Glutamatergic neuron (in vitro differentiated cells): Measurements from ENCODE around the gene AGPAT2. TPM values are rescaled to one million over a fixed set of nuclear protein-coding genes. Genes with fewer than 3 reads are reported as not detected.
"Not testable (repeated sequence)": the region's sequence is repeated elsewhere in the genome, so short reads cannot be mapped to it uniquely, and the experiment has no call there.

Source experiments
- DNase-seq: peaks from one replicate; pipeline ENCODE4 v3.0.0; 2022
- H3K27ac Mint-ChIP-seq: one replicate; pipeline ENCODE4 v1.8.0; 2020; ENCODE audit warnings: mild to moderate bottlenecking, mixed read lengths, inconsistent platforms; ENCODE audit not compliant: unreplicated experiment
- H3K27me3 Mint-ChIP-seq: one replicate; pipeline ENCODE4 v1.8.0; 2020; ENCODE audit warnings: mild to moderate bottlenecking, moderate library complexity, mixed read lengths, inconsistent platforms; ENCODE audit not compliant: unreplicated experiment
- H3K36me3 Mint-ChIP-seq: one replicate; pipeline ENCODE4 v1.8.0; 2020; ENCODE audit warnings: mild to moderate bottlenecking, mixed read lengths, inconsistent platforms; ENCODE audit not compliant: unreplicated experiment
- H3K4me1 Mint-ChIP-seq: one replicate; pipeline ENCODE4 v1.8.0; 2020; ENCODE audit warnings: mild to moderate bottlenecking, low read depth, mixed read lengths, inconsistent platforms; ENCODE audit not compliant: unreplicated experiment
- H3K4me3 Mint-ChIP-seq: one replicate; pipeline ENCODE4 v1.8.0; 2020; ENCODE audit warnings: mild to moderate bottlenecking, mixed read lengths, inconsistent platforms; ENCODE audit not compliant: unreplicated experiment
- H3K9me3 Mint-ChIP-seq: one replicate; pipeline ENCODE4 v1.8.0; 2020; ENCODE audit warnings: mild to moderate bottlenecking, moderate library complexity, mixed read lengths, inconsistent platforms; ENCODE audit not compliant: unreplicated experiment
- CTCF ChIP-seq: fragments of 200-600 bp; sonication (generic); IDR thresholded peaks from one replicate; pipeline ENCODE4 v1.5.0; 2021; ENCODE audit not compliant: partially characterized antibody, unreplicated experiment
- total RNA-seq: library from RNA; stranded (reverse); fragmentation: NEBNext Ultra II Directional; extraction: Animal tissue kit (Norgen Biotek cat#: 25700); gene quantifications from one replicate; pipeline ENCODE4 v1.2.1, GENCODE V29; 2021; ENCODE audit not compliant: unreplicated experiment

AGPAT2 gene
- total RNA-seq, 1 donor from 2014 or later: 72.8 TPM

DNA sequence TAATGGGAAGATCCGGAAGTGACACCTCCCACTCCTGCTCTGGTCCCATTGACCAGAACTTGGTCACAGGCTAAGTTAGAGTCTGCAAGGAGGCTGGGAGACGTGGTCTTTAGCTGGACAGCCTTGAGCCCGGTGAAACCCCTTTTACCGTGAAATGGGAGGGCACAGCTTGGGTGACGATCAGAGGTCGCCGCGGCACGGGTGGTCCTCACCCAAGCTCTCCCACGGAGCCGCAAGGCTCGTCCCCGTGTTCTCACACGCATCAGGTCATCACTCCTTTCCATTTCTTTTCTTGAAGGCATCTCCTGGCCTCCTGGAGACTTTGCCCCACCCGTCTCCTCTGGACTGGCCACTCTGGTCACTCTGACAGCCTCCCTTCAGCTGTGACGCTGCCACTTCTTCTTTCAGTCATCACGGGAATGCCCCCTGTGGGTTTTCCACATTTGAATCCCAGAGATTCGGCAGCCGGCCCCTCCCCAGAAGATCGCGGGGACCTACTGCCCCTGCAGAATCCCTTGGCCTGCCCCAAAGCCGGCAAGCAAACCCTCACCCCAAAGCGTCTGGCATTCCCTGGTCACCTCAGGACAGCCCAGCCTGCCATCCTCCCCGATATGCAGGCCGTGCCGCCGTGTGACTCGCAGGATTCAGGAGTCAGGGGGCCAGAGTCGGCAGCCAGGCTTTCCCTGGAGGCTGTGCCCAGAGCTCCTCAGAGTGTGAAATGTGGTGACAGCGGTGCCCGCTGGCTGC is 43.5 kb downstream of the AGPAT2 start:
- Mint-ChIP-seq H3K4me1 (peaks cover 14% of the 10 kb centered on the region), H3K36me3 (no peaks in the 10 kb centered on the region), H3K4me3 (no peak overlapping the region), H3K27ac (no peak overlapping the region), H3K9me3 (peaks cover 3% of the 10 kb centered on the region), H3K27me3 (peaks cover 4% of the 10 kb centered on the region)
- TF ChIP-seq CTCF: no peak
- DNase-seq: no peak

DNA sequence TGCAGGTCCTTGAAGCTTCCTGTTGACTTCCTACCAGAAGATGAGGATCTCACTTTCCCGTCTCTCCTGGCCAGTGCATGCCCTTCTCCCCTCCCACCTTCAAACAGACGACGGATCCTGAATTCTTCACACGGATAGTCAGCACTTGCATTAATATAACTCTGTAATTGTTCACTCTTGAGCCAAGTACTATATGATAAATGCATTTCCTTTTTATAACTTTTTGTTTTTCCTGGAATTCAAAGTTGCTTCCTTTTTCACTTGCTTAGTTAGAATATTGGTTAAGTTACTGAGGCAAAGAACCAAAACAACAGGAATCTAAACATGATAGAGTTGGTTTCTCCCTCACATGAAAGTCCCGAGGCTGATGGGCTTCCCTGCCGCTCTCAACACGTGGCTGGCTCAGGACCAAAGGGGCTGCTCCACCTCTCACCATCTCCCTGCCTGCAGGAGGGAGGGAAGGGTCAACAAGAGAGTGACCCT is 44.8 kb downstream of the AGPAT2 start:
- no peak overlapping the region for H3K4me3 Mint-ChIP-seq
- DNase-seq: no peak
- no peaks in the 10 kb centered on the region for H3K36me3 Mint-ChIP-seq
- H3K27ac Mint-ChIP-seq: no peak overlapping the region
- peaks cover 12% of the 10 kb centered on the region for H3K4me1 Mint-ChIP-seq
- peaks cover 4% of the 10 kb centered on the region for H3K27me3 Mint-ChIP-seq
- TF ChIP-seq CTCF: no peak
- peaks cover 4% of the 10 kb centered on the region for H3K9me3 Mint-ChIP-seq

GRCh38 chr9:136640171-136641111 is 46.8 kb downstream of the AGPAT2 start:
- Mint-ChIP-seq H3K9me3 (peaks cover 4% of the 10 kb centered on the region), H3K27ac (no peak overlapping the region), H3K36me3 (no peaks in the 10 kb centered on the region), H3K4me1 (peaks cover 9% of the 10 kb centered on the region), H3K27me3 (peaks cover 4% of the 10 kb centered on the region), H3K4me3 (no peak overlapping the region)
- DNase-seq: no peak
- TF ChIP-seq CTCF: no peak

DNA sequence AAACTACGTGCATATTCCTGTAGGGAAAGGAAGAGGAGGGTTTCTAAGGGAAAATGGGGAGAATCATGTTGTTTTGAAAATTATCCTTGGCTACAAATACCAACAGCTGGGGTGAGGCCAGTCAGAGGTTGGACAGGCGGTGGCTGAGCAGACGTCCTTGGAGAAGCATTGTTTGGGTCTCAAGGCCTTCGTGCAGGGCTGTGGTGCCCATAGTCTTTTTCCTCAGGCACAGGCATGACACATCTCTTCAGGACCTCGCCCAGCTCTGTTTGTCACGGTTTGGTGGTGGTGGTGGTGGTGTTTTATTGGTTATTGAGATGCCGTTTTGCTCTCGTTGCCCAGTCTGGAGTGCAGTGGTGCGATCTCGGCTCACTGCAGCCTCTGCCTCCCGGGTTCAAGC is 52.4 kb downstream of the AGPAT2 start:
- no peaks in the 10 kb centered on the region for H3K36me3 Mint-ChIP-seq
- no peak overlapping the region for H3K27ac Mint-ChIP-seq
- no peak for DNase-seq
- peaks cover 4% of the 10 kb centered on the region for H3K4me1 Mint-ChIP-seq
- no peak overlapping the region for H3K4me3 Mint-ChIP-seq
- peaks cover 2% of the 10 kb centered on the region for H3K9me3 Mint-ChIP-seq
- H3K27me3 Mint-ChIP-seq: peaks cover 5% of the 10 kb centered on the region
- TF ChIP-seq CTCF: no peak

- not testable (repeated sequence) for H3K27ac Mint-ChIP-seq, H3K36me3 Mint-ChIP-seq, H3K9me3 Mint-ChIP-seq, H3K27me3 Mint-ChIP-seq, H3K4me3 Mint-ChIP-seq, DNase-seq
- H3K4me1 Mint-ChIP-seq: peaks cover 11% of the 10 kb centered on the region
These were observed 54.7 kb downstream of the AGPAT2 start for GRCh38 chr9:136632491-136633106.

GRCh38 chr9:136632072-136632471 is 55.2 kb downstream of the AGPAT2 start:
- not testable (repeated sequence) for H3K9me3 Mint-ChIP-seq, H3K36me3 Mint-ChIP-seq, H3K27me3 Mint-ChIP-seq, H3K4me3 Mint-ChIP-seq, H3K27ac Mint-ChIP-seq, DNase-seq
- peaks cover 14% of the 10 kb centered on the region for H3K4me1 Mint-ChIP-seq
